ENCODE results near the gene SLC8A2. TPM values are rescaled to one million over a fixed set of nuclear protein-coding genes. Genes with fewer than 3 reads are reported as not detected.

SLC8A2 gene
- total and polyA plus RNA-seq, 9 donors, result 0.07 to 1.3 (median 0.39) TPM; not detected in 3

GRCh38 chr19:47512183-47512947, 40.7 kb upstream of the SLC8A2 start:
- peak; percentile 59 to 80 (median 68) for DNase-seq
- Histone ChIP-seq H3K27ac (peak overlapping the region; percentile 56 to 68), H3K9me3 (no peaks in the 10 kb centered on the region), H3K36me3 (no peaks in the 10 kb centered on the region), H3K4me3 (peak overlapping the region; percentile 78), H3K27me3 (no peaks in the 10 kb centered on the region), H3K4me1 (ENCODE audit: insufficient read depth) (peaks cover 45% of the 10 kb centered on the region)
- no peak for TF ChIP-seq POLR2A (IDR thresholded peaks at IDR 0.05)
- TF ChIP-seq CTCF (IDR thresholded peaks at IDR 0.05), result no peak
- TF ChIP-seq EP300 (IDR thresholded peaks at IDR 0.05), result no peak
- intact Hi-C loops (cut with DNase I), result loop anchor here in 3 of 4 donors (10.0 kb wide), 5 partner anchors 78 to 262 kb away; partner anchors contain the start of genes BICRA (in 2 of the 3) and SELENOW (in 1 of the 3)
- WGBS, 3 donors, result 22 to 35% (median 29%) methylated on average over 11 of the region's 11 CpGs

GRCh38 chr19:47511681-47512080, 40.0 kb upstream of the SLC8A2 start:
- Histone ChIP-seq H3K36me3 (no peaks in the 10 kb centered on the region), H3K4me1 (ENCODE audit: insufficient read depth) (peaks cover 45% of the 10 kb centered on the region), H3K27ac (peak overlapping the region; percentile 56 to 68), H3K4me3 (peak overlapping the region; percentile 17), H3K27me3 (no peaks in the 10 kb centered on the region), H3K9me3 (no peaks in the 10 kb centered on the region)
- intact Hi-C loops (cut with DNase I), result loop anchor here in 3 of 4 donors (10.0 kb wide), 5 partner anchors 77 to 263 kb away; partner anchors contain the start of genes BICRA (in 2 of the 3) and SELENOW (in 1 of the 3)
- peak in 4 of 5 donors; percentile 55 to 68 (median 62) for DNase-seq
- TF ChIP-seq POLR2A (IDR thresholded peaks at IDR 0.05) (no peak), CTCF (IDR thresholded peaks at IDR 0.05) (no peak), EP300 (IDR thresholded peaks at IDR 0.05) (no peak)
- 15 to 24% (median 19%) methylated on average over 7 of the region's 7 CpGs for WGBS, 3 donors

DNA sequence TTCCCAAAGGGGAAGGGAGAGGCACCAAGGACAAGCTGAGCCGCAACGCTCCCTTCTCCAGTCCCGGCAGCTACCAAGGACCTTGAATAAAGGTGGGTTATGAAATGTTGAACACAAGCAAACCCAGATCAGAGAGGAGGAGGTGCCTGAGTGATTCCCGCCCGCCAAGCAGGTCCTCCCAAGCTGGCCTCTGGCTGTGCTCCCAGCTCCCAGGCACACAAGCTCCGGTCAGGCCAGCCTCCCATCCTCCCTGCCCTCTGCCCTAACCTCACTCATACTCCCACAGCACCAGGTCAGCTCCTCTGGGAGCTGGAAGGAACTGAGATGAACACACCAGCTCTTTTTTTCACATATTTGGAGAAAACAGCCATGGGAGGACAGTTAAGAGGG, 39.4 kb upstream of the SLC8A2 start:
- intact Hi-C loops (cut with DNase I), result loop anchor here in 3 of 4 donors (10.0 kb wide), 5 partner anchors 76 to 264 kb away; partner anchors contain the start of genes BICRA (in 2 of the 3) and SELENOW (in 1 of the 3)
- H3K4me3 ChIP-seq, result no peak overlapping the region
- H3K27ac ChIP-seq, result peak overlapping the region; percentile 56 to 68
- H3K9me3 ChIP-seq, result no peaks in the 10 kb centered on the region
- TF ChIP-seq EP300 (IDR thresholded peaks at IDR 0.05), result no peak
- TF ChIP-seq CTCF (IDR thresholded peaks at IDR 0.05), result peak in 1 of 3 donors; percentile 15
- peak; percentile 16 for TF ChIP-seq POLR2A (IDR thresholded peaks at IDR 0.05)
- H3K36me3 ChIP-seq, result no peaks in the 10 kb centered on the region
- H3K27me3 ChIP-seq, result no peaks in the 10 kb centered on the region
- WGBS, 3 donors, result 5 to 8% (median 5%) methylated on average over 6 of the region's 6 CpGs
- DNase-seq, result peak; percentile 82 to 94 (median 88)
- H3K4me1 ChIP-seq (ENCODE audit: insufficient read depth), result peaks cover 45% of the 10 kb centered on the region

DNA sequence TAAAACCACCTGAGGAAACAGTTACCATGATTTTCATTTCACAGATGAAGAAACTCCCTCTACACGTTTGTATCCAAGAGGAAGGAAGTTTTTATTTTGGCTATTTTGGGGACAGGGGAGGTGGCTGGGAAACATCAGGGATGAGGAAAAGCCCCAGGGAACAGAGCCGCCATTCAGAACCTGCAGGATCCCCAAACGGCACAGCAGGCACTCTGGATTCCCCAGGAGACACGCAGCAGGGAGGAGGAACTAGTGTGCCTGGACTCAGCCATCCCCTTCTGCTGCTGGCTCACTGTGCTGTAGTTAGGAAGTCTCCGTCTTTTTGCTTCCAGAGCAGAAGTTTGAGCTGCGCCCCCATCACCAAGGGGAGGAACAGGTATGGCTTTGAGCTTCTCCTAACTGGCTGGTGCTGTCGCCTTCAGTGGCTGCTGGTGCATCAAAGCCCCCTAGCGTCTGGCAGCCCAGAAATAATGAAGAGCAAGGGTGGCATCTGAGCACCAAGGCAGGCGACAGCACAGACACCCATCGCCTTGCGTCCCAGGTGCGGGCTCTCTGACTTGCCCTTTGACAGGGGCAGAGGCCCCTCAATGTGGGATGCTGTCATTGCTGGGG, 38.9 kb upstream of the SLC8A2 start:
- Histone ChIP-seq H3K4me1 (ENCODE audit: insufficient read depth) (peaks cover 44% of the 10 kb centered on the region), H3K9me3 (no peaks in the 10 kb centered on the region), H3K4me3 (no peak overlapping the region), H3K27ac (peak overlapping the region; percentile 56 to 68), H3K36me3 (no peaks in the 10 kb centered on the region), H3K27me3 (no peaks in the 10 kb centered on the region)
- WGBS, 3 donors, result 36 to 44% (median 38%) methylated on average over 12 of the region's 12 CpGs
- no peak for DNase-seq
- TF ChIP-seq EP300 (IDR thresholded peaks at IDR 0.05) (no peak), CTCF (IDR thresholded peaks at IDR 0.05) (no peak)
- intact Hi-C loops (cut with DNase I), result loop anchor here in 3 of 4 donors (10.0 kb wide), 5 partner anchors 76 to 264 kb away; partner anchors contain the start of genes BICRA (in 2 of the 3) and SELENOW (in 1 of the 3)

Data from ovary (tissue), 9 donors.